Measurements from ENCODE around the gene CALCB.
"Not testable (repeated sequence)": the region's sequence is repeated elsewhere in the genome, so short reads cannot be mapped to it uniquely, and the experiment has no call there.

The CALCB gene

GRCh38 chr11:15073361-15074205 is at the start of gene CALCB:
Gene CALCB, plus strand, starts transcription at chr11:15073593. Its CDS starts 1,126 bp downstream, at chr11:15074719.
- peak in 2 of 56 donors; percentile 15 to 32 for DNase-seq

- no peak for DNase-seq
Observed at GRCh38 chr11:15027011-15027410, 46.4 kb upstream of the CALCB start.

GRCh38 chr11:15027956-15028355 is 45.4 kb upstream of the CALCB start:
- DNase-seq: no peak

GRCh38 chr11:15028379-15028778 is 45.0 kb upstream of the CALCB start:
- no peak for DNase-seq

GRCh38 chr11:15031945-15032344 is 41.4 kb upstream of the CALCB start:
- DNase-seq: not testable (repeated sequence)

GRCh38 chr11:15034687-15035267 is 38.6 kb upstream of the CALCB start:
- DNase-seq: no peak

GRCh38 chr11:15035283-15035682 is 38.1 kb upstream of the CALCB start:
- DNase-seq: no peak

- DNase-seq: no peak
Observed at GRCh38 chr11:15038963-15039362, 34.4 kb upstream of the CALCB start.

GRCh38 chr11:15045209-15045608 is 28.2 kb upstream of the CALCB start:
- no peak for DNase-seq

GRCh38 chr11:15045891-15046290 is 27.5 kb upstream of the CALCB start:
- DNase-seq: no peak

- not testable (repeated sequence) for DNase-seq
Observed at GRCh38 chr11:15046673-15047072, 26.7 kb upstream of the CALCB start.

GRCh38 chr11:15048616-15049015 is 24.8 kb upstream of the CALCB start:
- no peak for DNase-seq

GRCh38 chr11:15053191-15053685 is 20.2 kb upstream of the CALCB start:
- DNase-seq: no peak

- no peak for DNase-seq
Observed at GRCh38 chr11:15055620-15056356, 17.6 kb upstream of the CALCB start.

GRCh38 chr11:15057329-15057728 is 16.1 kb upstream of the CALCB start:
- DNase-seq: no peak

GRCh38 chr11:15059132-15059915 is 14.1 kb upstream of the CALCB start:
- no peak for DNase-seq

- DNase-seq: no peak
Observed at GRCh38 chr11:15062599-15062998, 10.8 kb upstream of the CALCB start.

- DNase-seq: not testable (repeated sequence)
Observed at GRCh38 chr11:15069751-15070150, 3.6 kb upstream of the CALCB start.

GRCh38 chr11:15071556-15072255 is 1.7 kb upstream of the CALCB start:
- DNase-seq: no peak

GRCh38 chr11:15072551-15073143 is 746 bp upstream of the CALCB start:
- DNase-seq: no peak

Measured in amygdala (tissue), 56 donors.